ENCODE results near the gene AK8. TPM values are rescaled to one million over a fixed set of nuclear protein-coding genes. Genes with fewer than 3 reads are reported as not detected.

AK8 gene
- polyA plus RNA-seq, 1 of the 3 experiments (the other 2 are of a cell fraction) = 0.77 TPM

DNA sequence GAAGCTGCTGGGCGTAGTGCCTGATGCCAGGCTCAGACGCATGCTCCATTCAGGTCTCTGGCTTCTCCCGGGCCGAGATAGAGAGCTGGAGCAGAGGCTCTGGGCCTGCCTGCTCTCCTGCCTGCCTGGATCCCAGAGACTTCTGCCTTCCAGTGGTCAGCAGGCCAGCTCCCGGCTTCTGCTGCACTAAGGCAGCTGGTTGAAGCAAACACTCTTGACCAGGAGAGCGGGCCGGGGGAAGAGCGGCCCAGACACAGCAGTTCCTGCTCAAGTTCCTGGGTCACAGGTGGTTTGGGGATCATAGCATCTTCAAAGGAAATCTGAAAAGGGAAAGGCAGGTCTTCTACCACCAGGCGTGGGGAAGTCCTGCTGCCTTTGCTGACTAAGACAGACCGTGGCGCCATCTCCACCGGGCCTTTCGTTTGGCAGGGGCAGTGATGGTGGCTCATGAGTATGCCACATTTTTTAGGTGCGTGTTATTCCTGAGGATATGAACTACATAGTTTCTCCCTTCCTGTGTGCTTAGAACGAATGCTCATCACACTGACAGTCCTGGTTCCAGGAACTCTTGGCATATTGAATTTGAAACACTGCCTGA, 31.1 kb downstream of the AK8 start:
- no peak overlapping the region for H3K4me3 ChIP-seq (ENCODE audit: low read depth in 2 of 2, low read length in 1 of 2)
- TF ChIP-seq, protein P1, sequence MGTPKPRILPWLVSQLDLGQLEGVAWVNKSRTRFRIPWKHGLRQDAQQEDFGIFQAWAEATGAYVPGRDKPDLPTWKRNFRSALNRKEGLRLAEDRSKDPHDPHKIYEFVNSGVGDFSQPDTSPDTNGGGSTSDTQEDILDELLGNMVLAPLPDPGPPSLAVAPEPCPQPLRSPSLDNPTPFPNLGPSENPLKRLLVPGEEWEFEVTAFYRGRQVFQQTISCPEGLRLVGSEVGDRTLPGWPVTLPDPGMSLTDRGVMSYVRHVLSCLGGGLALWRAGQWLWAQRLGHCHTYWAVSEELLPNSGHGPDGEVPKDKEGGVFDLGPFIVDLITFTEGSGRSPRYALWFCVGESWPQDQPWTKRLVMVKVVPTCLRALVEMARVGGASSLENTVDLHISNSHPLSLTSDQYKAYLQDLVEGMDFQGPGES (IDR thresholded peaks at IDR 0.05; ENCODE audit: low read depth, low read length) = no peak
- TF ChIP-seq ELF1 (IDR thresholded peaks at IDR 0.05) (no peak), FOSL2 (IDR thresholded peaks at IDR 0.05; ENCODE audit: borderline replicate concordance, low read depth) (no peak), MEF2A (IDR thresholded peaks at IDR 0.05; ENCODE audit: borderline replicate concordance, low read depth) (no peak)
- peaks cover 0 to 40% of the 10 kb centered on the region in 2 experiments; a peak in 1 of 4 replicates for H3K4me1 ChIP-seq (ENCODE audit: control insufficient read depth in 1 of 2, insufficient read depth in 2 of 2, low read depth in 1 of 2, low read length in 1 of 2)
- POLR2A ChIA-PET = no interaction called here
- no peak overlapping the region for H3K9ac ChIP-seq
- H3K4me2 ChIP-seq = no peak overlapping the region
- H4K20me1 ChIP-seq (ENCODE audit: insufficient read depth) = no peaks in the 10 kb centered on the region
- H3K27me3 ChIP-seq (ENCODE audit: insufficient read depth) = no peaks in the 10 kb centered on the region
- H3F3A ChIP-seq (replicated peaks; ENCODE audit: insufficient read depth) = no peaks in the 10 kb centered on the region
- H3K27ac ChIP-seq (ENCODE audit: low read depth in 2 of 2, low read length in 1 of 2) = no peak overlapping the region; a peak in 1 of 4 replicates
- DNase-seq = no peak
- CTCF ChIA-PET = interaction anchor here (0.8 to 2.2 kb wide), 4 partner anchors 11 to 55 kb away, joined by 3 to 5 read pairs (median 4); no protein-coding TSS in a partner anchor
- H3K9me3 ChIP-seq = no peaks in the 10 kb centered on the region
- H2AFZ ChIP-seq (ENCODE audit: low read depth) = no peak overlapping the region
- no peaks in the 10 kb centered on the region for H3K79me2 ChIP-seq (ENCODE audit: insufficient read depth)
- H3K9me2 ChIP-seq = no peaks in the 10 kb centered on the region
- no peaks in the 10 kb centered on the region for H3K36me3 ChIP-seq (replicated peaks in 1 of 2; ENCODE audit: control insufficient read depth in 1 of 2, insufficient read depth in 2 of 2, low read length in 1 of 2)
- WGBS (ENCODE audit: low lambda C conversion rate) = 83% methylated on average over 14 of the region's 15 CpGs

DNA sequence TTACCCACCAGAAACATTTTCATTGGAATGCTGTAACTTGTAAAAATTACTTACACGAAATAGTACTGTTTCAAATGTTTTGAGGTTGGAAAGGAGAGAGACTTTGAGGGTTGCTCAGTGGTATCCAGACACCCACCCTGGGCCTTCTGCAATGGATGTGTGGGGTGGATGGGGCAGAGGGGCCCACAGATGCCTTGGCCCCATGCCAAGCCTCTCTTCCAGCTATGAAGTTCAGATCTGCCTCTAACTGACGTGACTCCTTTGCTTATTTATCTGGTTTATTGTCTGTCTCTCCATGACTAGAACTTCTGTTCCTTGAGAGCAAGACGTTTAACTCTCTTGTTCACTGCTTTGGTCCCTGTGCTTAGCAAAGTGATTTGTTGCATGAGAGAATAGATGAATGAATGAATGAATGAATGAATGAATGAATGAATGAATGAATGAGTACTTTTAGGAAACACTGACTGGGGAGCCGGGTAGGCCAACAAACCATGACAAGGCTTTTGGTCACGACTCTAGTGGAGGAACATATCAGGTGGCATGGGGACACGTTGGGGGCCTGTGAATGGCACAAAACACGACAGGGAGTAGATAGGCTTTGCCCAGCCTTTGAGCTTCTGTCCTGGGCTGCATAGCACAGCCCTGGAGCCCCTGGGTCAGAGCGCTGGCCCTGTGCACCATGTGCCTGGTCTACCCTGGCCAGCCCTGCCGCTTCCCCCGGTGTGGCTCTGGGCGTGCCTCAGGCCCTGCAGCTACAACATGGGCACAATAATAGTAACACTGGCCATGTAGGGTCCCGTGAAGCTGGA, 31.8 kb downstream of the AK8 start:
- CTCF ChIA-PET = interaction anchor here (1.0 to 2.2 kb wide), 4 partner anchors 12 to 339 kb away, joined by 3 to 5 read pairs (median 4); no protein-coding TSS in a partner anchor

DNA sequence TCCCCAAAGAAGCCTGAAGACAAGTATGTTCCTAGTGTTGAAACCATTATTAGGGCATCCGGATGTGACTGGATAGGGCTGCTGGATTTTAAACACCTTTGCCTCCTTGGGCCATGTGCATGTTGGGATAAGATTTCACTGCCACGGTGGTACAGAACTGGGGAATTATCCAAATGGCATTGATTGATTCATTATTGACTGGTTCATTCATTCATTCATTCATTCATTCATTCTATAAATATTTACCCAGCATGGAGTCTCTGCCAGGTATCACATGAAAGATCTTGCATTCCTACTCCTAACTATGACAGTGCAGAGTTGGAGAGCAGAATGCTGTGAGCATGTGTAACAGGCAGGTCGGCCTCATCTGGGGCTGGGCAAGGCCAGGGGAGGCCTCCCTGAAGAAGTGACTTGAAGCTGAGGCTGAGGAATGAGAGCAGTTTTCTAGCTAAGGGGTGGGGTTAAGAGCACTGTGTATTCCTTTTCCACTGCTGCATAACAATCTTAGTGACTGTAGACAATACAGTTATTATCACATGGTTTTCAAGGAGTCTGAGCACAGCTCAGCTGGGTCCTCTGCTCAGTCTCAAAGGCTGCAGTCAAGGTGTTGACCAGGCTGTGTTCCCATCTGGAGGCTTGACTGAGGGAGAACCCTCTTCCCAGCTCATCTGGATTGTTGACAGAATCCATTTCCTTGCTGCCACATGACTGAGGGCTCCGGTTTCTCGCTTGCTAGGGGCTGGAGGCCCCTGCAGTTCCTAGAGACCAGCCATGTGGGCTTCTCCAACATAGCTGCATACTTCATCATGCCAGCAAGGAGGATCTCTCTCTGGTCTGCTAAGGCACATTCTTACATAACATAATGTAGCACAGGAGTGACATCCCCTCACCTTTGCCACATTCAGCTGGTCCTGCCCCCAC, 35.7 kb downstream of the AK8 start:
- ChIA-PET CTCF (no interaction called here), POLR2A (no interaction called here)
- TF ChIP-seq NRF1 (IDR thresholded peaks at IDR 0.05; ENCODE audit: low read depth, low read length) (no peak), RXRA (IDR thresholded peaks at IDR 0.05; ENCODE audit: borderline replicate concordance, low read depth) (no peak), TAF1 (IDR thresholded peaks at IDR 0.05; ENCODE audit: borderline replicate concordance, low read depth, low read length) (no peak), JUND (IDR thresholded peaks at IDR 0.05) (no peak), GATA2 (CRISPR knock-in tag; IDR thresholded peaks at IDR 0.05) (no peak), EP300 (IDR thresholded peaks at IDR 0.05; ENCODE audit: borderline replicate concordance in 1 of 2, low read depth in 1 of 2, low read length in 1 of 2) (no peak), GABPA (IDR thresholded peaks at IDR 0.05; ENCODE audit: low read depth) (no peak), ELF1 (IDR thresholded peaks at IDR 0.05) (no peak), RCOR1 (IDR thresholded peaks at IDR 0.05; ENCODE audit: low read length) (no peak), CHD2 (IDR thresholded peaks at IDR 0.05; ENCODE audit: low read length, partially characterized antibody) (no peak), POLR2AphosphoS5 (IDR thresholded peaks at IDR 0.05; ENCODE audit: low read depth, low read length) (no peak), RAD21 (IDR thresholded peaks at IDR 0.05; ENCODE audit: low read length) (no peak)
- TF ChIP-seq, protein P2, sequence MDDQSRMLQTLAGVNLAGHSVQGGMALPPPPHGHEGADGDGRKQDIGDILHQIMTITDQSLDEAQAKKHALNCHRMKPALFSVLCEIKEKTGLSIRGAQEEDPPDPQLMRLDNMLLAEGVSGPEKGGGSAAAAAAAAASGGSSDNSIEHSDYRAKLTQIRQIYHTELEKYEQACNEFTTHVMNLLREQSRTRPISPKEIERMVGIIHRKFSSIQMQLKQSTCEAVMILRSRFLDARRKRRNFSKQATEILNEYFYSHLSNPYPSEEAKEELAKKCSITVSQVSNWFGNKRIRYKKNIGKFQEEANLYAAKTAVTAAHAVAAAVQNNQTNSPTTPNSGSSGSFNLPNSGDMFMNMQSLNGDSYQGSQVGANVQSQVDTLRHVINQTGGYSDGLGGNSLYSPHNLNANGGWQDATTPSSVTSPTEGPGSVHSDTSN (IDR thresholded peaks at IDR 0.05) = no peak

More for the DNA sequence above, 31.8 kb downstream of the AK8 start:
- Histone ChIP-seq H3K4me2 (no peak overlapping the region), H3F3A (replicated peaks; ENCODE audit: insufficient read depth) (no peaks in the 10 kb centered on the region), H3K36me3 (replicated peaks in 1 of 2; ENCODE audit: control insufficient read depth in 1 of 2, insufficient read depth in 2 of 2, low read length in 1 of 2) (no peaks in the 10 kb centered on the region), H4K20me1 (ENCODE audit: insufficient read depth) (no peaks in the 10 kb centered on the region), H3K27me3 (ENCODE audit: insufficient read depth) (no peaks in the 10 kb centered on the region), H3K4me1 (ENCODE audit: control insufficient read depth in 1 of 2, insufficient read depth in 2 of 2, low read depth in 1 of 2, low read length in 1 of 2) (peaks cover 0 to 37% of the 10 kb centered on the region in 2 experiments; a peak in 1 of 4 replicates), H3K9me3 (no peaks in the 10 kb centered on the region), H3K4me3 (ENCODE audit: low read depth in 2 of 2, low read length in 1 of 2) (no peak overlapping the region), H2AFZ (ENCODE audit: low read depth) (no peak overlapping the region), H3K27ac (ENCODE audit: low read depth in 2 of 2, low read length in 1 of 2) (no peak overlapping the region; a peak in 1 of 4 replicates), H3K9ac (no peak overlapping the region), H3K79me2 (ENCODE audit: insufficient read depth) (no peaks in the 10 kb centered on the region), H3K9me2 (no peaks in the 10 kb centered on the region)
- 57% methylated on average over 7 of the region's 12 CpGs for WGBS (ENCODE audit: low lambda C conversion rate)
- POLR2A ChIA-PET = no interaction called here
- DNase-seq = no peak
- TF ChIP-seq TAF1 (IDR thresholded peaks at IDR 0.05; ENCODE audit: borderline replicate concordance, low read depth, low read length) = no peak

More for the DNA sequence above, 35.7 kb downstream of the AK8 start:
- no peaks in the 10 kb centered on the region for H3K9me2 ChIP-seq
- H3K4me1 ChIP-seq (ENCODE audit: control insufficient read depth in 1 of 2, insufficient read depth in 2 of 2, low read depth in 1 of 2, low read length in 1 of 2) = peaks cover 0 to 22% of the 10 kb centered on the region in 2 experiments; a peak in 1 of 4 replicates
- no peak overlapping the region for H3K9ac ChIP-seq
- H3K4me3 ChIP-seq (ENCODE audit: low read depth in 2 of 2, low read length in 1 of 2) = no peak overlapping the region
- no peak overlapping the region for H3K4me2 ChIP-seq
- no peak for DNase-seq
- 86% methylated on average over 5 of the region's 5 CpGs for WGBS (ENCODE audit: low lambda C conversion rate)
- no peak overlapping the region for H3K27ac ChIP-seq (ENCODE audit: low read depth in 2 of 2, low read length in 1 of 2)
- H3K36me3 ChIP-seq (replicated peaks in 1 of 2; ENCODE audit: control insufficient read depth in 1 of 2, insufficient read depth in 2 of 2, low read length in 1 of 2) = no peaks in the 10 kb centered on the region
- no peaks in the 10 kb centered on the region for H3K27me3 ChIP-seq (ENCODE audit: insufficient read depth)
- H3K79me2 ChIP-seq (ENCODE audit: insufficient read depth) = no peaks in the 10 kb centered on the region
- H3K9me3 ChIP-seq = no peaks in the 10 kb centered on the region
- no peaks in the 10 kb centered on the region for H3F3A ChIP-seq (replicated peaks; ENCODE audit: insufficient read depth)
- H4K20me1 ChIP-seq (ENCODE audit: insufficient read depth) = no peaks in the 10 kb centered on the region
- no peak overlapping the region for H2AFZ ChIP-seq (ENCODE audit: low read depth)
